ENCODE data around the gene KLHL29. TPM values are rescaled to one million over a fixed set of nuclear protein-coding genes. Genes with fewer than 3 reads are reported as not detected.

The KLHL29 gene
- total RNA-seq, 1 experiment from 2014 or later: 16.7 TPM

DNA sequence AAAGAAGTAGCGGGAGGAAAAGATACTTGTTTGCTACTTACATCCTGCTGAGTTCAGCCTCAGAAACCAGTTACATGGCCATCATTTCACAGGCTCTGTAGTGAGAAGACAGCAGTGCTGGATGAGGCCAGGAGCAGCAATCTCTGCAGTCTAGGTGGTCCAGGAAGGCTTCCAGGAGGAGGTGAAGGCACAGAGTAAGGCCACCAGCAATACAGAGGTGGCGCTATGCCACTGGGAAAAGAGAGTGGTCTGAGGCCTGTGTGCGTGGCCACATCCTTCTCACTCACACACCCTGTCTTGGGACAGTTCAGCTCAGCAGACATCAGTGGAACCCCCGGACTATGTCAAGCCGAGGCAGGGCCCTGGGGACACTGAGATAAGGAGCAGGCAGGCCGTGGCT lies 162.7 kb downstream of the KLHL29 start:
- no peak overlapping the region for H3K9ac ChIP-seq (ENCODE audit: low read length)
- H3K4me3 ChIP-seq (replicated peaks in 1 of 2; ENCODE audit: low read depth in 1 of 2, low read length in 2 of 2): no peak overlapping the region
- ChIA-PET CTCF (no interaction called here), RAD21 (ENCODE audit: low non-redundant PET in 1 of 2, low total read pairs in 2 of 2, uncharacterized antibody in 2 of 2, unreplicated experiment in 2 of 2) (no interaction called here), POLR2A (no interaction called here)
- no peak overlapping the region for H3K27ac ChIP-seq (ENCODE audit: low read depth, low read length)
- H3K36me3 ChIP-seq (ENCODE audit: control insufficient read depth in 1 of 2, insufficient read depth in 2 of 2, low read length in 2 of 2): no peaks in the 10 kb centered on the region
- H3K4me1 ChIP-seq (ENCODE audit: control insufficient read depth in 1 of 2, insufficient read depth in 2 of 2, low read length in 2 of 2): peaks cover 0 to 14% of the 10 kb centered on the region in 2 experiments; a peak in 1 of 4 replicates
- DNase-seq (ENCODE audit: low read depth, low spot score): no peak
- H4K20me1 ChIP-seq (ENCODE audit: insufficient read depth): no peaks in the 10 kb centered on the region
- H3K9me3 ChIP-seq (ENCODE audit: control insufficient read depth in 1 of 2, insufficient read depth in 1 of 2, low read depth in 1 of 2, low read length in 2 of 2): no peaks in the 10 kb centered on the region
- H3K27me3 ChIP-seq (ENCODE audit: insufficient read depth, low read length): no peaks in the 10 kb centered on the region
- ATAC-seq: no peak
- no peak overlapping the region for H3K4me2 ChIP-seq (ENCODE audit: low read length)
- no peaks in the 10 kb centered on the region for H3K79me2 ChIP-seq (ENCODE audit: insufficient read depth, low read length)
- no peak overlapping the region for H2AFZ ChIP-seq (ENCODE audit: low read depth, low read length, poor library complexity, severe bottlenecking)
- H3K9me2 ChIP-seq (ENCODE audit: insufficient read depth): no peaks in the 10 kb centered on the region
- intact Hi-C loops (cut with micrococcal nuclease): no loop called here
- no TSS peak for BruUV-seq (replicated peaks)
- no peak for TF ChIP-seq ZFX (IDR thresholded peaks at IDR 0.05)
- no peak for TF ChIP-seq CBX3 (IDR thresholded peaks at IDR 0.05; ENCODE audit: low read depth)
- TF ChIP-seq EGR1 (IDR thresholded peaks at IDR 0.05; ENCODE audit: low read depth): no peak
- TF ChIP-seq, protein P1, sequence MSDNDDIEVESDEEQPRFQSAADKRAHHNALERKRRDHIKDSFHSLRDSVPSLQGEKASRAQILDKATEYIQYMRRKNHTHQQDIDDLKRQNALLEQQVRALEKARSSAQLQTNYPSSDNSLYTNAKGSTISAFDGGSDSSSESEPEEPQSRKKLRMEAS (IDR thresholded peaks at IDR 0.05): no peak
- no peak for TF ChIP-seq SP1 (IDR thresholded peaks at IDR 0.05; ENCODE audit: low read depth)
- no peak for TF ChIP-seq RAD21 (IDR thresholded peaks at IDR 0.05; ENCODE audit: low read depth)
- TF ChIP-seq, protein P2, sequence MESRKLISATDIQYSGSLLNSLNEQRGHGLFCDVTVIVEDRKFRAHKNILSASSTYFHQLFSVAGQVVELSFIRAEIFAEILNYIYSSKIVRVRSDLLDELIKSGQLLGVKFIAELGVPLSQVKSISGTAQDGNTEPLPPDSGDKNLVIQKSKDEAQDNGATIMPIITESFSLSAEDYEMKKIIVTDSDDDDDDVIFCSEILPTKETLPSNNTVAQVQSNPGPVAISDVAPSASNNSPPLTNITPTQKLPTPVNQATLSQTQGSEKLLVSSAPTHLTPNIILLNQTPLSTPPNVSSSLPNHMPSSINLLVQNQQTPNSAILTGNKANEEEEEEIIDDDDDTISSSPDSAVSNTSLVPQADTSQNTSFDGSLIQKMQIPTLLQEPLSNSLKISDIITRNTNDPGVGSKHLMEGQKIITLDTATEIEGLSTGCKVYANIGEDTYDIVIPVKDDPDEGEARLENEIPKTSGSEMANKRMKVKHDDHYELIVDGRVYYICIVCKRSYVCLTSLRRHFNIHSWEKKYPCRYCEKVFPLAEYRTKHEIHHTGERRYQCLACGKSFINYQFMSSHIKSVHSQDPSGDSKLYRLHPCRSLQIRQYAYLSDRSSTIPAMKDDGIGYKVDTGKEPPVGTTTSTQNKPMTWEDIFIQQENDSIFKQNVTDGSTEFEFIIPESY (IDR thresholded peaks at IDR 0.05; ENCODE audit: extremely low read depth, insufficient replicate concordance, low read length): no peak
- TF ChIP-seq, protein P3, sequence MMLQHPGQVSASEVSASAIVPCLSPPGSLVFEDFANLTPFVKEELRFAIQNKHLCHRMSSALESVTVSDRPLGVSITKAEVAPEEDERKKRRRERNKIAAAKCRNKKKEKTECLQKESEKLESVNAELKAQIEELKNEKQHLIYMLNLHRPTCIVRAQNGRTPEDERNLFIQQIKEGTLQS (IDR thresholded peaks at IDR 0.05): no peak
- TF ChIP-seq ELF1 (IDR thresholded peaks at IDR 0.05; ENCODE audit: borderline replicate concordance, low read depth): no peak
- no peak for TF ChIP-seq YY1 (IDR thresholded peaks at IDR 0.05; ENCODE audit: extremely low read depth, insufficient replicate concordance, low read depth, low read length)
- no peak for TF ChIP-seq POLR2A (IDR thresholded peaks at IDR 0.05; ENCODE audit: borderline replicate concordance, extremely low read depth, insufficient read depth, insufficient read length)
- TF ChIP-seq CEBPB (IDR thresholded peaks at IDR 0.05; ENCODE audit: low read depth): no peak
- no peak for TF ChIP-seq SRF (IDR thresholded peaks at IDR 0.05; ENCODE audit: low read depth)
- no peak for TF ChIP-seq FOSL1 (IDR thresholded peaks at IDR 0.05; ENCODE audit: low read depth)
- TF ChIP-seq ZNF274 (IDR thresholded peaks at IDR 0.05; ENCODE audit: low read depth, low read length): no peak
- TF ChIP-seq JUND (IDR thresholded peaks at IDR 0.05): no peak
